Measurements from ENCODE around the gene ACOT7.

- TF ChIP-seq, protein P1, sequence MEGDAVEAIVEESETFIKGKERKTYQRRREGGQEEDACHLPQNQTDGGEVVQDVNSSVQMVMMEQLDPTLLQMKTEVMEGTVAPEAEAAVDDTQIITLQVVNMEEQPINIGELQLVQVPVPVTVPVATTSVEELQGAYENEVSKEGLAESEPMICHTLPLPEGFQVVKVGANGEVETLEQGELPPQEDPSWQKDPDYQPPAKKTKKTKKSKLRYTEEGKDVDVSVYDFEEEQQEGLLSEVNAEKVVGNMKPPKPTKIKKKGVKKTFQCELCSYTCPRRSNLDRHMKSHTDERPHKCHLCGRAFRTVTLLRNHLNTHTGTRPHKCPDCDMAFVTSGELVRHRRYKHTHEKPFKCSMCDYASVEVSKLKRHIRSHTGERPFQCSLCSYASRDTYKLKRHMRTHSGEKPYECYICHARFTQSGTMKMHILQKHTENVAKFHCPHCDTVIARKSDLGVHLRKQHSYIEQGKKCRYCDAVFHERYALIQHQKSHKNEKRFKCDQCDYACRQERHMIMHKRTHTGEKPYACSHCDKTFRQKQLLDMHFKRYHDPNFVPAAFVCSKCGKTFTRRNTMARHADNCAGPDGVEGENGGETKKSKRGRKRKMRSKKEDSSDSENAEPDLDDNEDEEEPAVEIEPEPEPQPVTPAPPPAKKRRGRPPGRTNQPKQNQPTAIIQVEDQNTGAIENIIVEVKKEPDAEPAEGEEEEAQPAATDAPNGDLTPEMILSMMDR (conservative IDR thresholded peaks at IDR 0.05; ENCODE audit: low read length): no peak
- TF ChIP-seq EZH2phosphoT487 (IDR thresholded peaks at IDR 0.05; ENCODE audit: borderline replicate concordance): no peak
Measured at GRCh38 chr1:6302568-6302967, 91.0 kb downstream of the ACOT7 start.

All from Loucy (cell line).